Raji (cell line): Measurements from ENCODE around the gene CAMTA1.

Experiments
- POLR2A ChIP-seq: IDR thresholded peaks from 2 replicates; pipeline ENCODE4 v1.6.1; 2011; ENCODE audit warnings: low read depth, low read length, control low read depth; ENCODE audit not compliant: insufficient read depth

Gene CAMTA1

DNA sequence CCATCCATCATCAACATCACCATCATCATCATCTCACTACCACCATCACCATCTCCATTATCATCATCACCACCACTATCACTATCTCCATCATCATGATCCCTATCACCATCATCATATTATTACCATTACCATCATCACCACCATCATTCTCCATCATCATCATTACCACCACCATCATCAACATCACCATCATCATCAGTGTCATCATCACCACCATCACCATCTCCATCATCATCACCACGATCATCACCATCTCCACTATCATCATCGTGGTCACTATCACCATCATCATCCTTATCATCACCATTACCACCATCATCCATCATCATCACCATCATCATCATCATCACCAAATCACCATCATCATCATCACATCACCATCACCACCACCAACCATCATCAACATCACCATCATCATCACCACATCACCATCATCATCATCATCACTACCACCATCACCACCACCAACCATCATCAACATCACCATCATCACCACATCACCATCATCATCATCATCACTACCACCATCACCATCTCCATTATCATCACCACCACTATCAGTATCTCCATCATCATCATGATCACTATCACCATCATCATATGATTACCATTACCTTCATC lies 783.8 kb downstream of the CAMTA1 start:
- TF ChIP-seq POLR2A: no peak

DNA sequence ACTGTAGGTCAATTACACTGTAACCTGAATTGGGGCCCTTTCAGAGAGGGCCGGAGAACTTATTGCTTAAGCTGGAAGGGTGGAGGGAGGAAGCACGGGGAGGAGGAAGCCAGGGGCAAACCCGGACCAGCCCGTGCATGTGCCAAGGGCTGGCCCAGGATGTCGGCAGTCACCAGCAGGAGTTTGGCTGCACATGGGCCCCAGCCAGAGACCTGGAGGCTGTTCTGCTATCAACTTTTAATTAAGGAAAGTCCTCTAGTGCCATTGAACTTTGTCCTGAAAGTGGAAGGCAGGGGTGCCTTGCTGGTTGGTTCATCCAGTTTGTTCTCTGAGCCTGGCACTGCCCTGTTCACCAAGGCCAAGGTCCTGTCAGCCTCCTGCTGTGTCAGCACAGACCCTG lies 785.1 kb downstream of the CAMTA1 start:
- no peak for TF ChIP-seq POLR2A

DNA sequence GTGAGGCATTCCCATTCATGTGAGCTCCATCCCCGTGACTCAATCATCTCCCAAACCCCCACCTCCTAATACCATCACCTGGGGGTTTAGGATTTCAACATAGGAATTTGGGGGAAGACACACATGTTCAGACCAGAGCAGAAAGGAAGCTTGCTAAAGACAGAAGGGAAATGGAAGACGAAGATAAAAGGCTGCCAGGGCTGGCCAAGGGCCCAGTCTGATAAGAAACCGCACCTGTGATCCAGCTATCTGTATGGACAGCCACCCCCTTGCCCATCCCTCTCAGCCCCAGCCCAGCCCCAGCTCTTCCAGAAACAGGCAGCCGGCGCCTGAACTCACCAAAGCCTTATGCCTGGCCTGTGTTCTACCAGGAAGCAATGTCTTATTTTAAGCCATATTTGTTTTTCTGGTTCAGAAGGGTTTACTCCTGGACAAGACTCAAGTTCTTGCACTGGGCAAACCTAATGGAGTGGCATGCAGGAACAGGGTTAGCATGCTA lies 787.4 kb downstream of the CAMTA1 start:
- no peak for TF ChIP-seq POLR2A

DNA sequence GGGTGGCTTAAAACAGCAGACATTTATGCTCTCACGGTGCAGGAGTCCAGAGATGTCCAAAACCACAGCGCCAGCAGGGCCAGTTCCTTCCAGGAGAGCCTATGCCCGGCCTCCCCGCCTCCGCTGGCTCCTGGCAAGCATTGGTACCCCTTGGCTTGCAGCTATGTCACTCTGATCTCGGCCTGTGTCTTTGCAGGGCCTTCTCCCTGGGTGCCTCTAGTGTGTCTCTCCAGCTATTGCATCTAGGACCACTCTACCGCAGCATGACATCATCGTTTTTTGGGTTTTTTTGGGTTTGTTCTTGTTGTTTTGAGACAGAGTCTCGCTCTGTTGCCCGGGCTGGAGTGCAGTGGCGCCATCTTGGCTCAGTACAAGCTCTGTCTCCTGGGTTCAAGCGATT lies 788.2 kb downstream of the CAMTA1 start:
- no peak for TF ChIP-seq POLR2A

DNA sequence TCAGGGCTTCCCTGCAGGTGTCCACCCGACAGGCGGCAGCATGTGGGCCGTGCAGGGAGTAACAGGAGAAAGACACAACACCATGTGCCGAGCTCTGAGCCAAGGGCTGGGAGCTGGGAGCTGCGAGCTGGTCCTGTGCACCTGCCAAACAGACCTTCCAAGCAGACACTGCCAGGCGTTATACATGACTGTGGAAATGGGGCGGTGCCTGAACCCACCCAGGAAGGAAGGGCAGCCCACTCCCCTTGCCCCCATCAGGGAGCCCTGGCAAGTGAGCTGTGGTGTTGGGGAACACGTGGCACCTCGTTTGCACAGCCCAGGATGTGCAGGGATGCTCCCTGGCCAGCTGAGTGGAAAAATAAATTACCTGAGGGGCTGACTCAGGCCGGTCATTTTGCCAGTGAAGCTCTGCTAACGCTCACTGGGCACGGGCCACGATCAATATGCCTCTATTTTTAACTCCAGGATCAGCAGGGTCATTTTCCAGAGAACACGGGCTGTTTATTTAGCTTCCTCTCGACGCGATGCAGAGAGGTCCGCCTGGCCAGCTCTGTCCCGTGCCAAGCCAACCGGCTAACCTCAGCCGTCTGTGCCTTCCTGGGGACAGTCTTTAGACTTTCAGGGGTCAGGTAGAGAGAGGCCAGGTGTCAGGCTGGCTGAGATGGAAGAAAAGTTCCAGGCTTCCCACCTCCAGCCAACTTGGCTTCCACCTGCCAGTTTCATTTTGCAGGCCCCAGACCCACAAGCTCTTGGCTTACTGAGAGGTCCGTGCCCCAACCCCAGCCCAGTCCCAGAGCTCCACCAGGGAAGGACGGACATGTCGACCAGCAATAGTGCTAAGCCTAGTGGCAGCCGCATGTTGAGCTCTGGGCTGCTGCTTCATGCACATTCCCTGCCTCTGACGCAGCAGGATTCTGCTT lies 789.1 kb downstream of the CAMTA1 start:
- TF ChIP-seq POLR2A: no peak

DNA sequence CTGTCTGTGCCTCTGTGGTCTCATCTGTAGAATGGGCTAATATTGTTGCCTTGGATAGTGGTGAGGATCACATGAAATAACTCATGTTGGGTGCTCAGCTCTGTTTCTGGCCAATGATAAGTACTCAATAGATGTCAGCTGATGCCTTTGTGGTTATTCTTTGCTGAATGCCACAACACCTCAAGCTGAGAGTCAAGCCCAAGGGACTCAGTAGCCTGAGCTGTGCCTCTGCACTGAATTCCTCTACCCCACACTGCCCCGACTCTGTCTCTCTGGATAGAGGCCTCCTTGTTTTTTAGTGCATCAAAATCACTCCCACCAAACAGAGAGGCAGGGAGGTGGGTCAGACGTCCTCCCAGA lies 789.8 kb downstream of the CAMTA1 start:
- TF ChIP-seq POLR2A: no peak

DNA sequence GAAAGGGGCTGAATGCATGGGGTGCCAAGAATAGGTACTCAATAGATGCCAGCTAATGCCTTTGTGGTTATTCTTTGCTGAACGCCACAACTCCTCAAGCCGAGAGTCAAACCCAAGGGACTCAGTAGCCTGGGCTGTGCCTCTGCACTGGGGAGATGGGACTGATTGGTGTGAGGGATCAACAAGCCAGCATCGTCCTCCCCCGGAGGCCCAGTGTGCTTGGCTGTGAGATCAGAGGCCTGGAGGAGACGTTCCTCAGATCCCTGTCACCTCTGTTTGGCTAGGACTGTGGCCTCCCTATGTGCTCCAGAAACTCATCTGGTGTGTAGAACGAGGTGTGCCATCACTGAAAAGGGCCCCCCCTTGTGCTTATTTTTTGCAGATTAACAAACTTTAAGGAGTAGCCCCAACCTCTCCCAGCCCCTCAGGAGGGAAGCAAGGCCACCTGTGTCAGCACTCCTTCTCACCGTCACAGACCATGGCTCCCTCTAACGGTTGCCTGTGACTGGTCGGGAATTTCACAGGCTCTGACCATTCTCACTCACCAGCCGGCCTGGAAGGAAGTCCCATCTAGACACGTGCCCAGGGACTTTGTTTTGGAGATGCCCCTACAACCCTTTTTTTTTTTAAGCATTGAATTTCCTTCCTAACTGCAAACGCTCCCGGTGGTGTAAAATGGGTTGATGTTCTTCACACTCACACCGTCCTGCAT lies 791.8 kb downstream of the CAMTA1 start:
- TF ChIP-seq POLR2A: no peak

DNA sequence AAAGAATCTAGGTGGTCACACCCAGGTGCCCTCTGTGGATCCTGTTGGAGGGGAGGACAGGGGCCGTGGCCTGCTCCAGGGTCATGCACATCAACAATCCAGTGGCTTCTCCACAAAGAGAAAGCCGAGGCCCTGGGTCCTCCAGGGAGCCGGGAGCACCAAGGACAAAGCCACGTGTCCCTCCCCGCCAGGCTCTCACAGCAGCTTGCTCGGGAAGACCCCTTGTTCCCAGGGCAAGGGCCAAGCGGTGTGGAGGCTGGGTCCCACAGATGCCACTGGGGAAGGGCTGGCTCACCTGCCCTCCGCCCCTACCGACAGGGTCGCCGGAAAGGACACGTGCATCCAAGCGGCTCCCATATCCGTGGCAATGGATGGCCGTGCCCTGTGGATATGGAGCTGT lies 793.0 kb downstream of the CAMTA1 start:
- TF ChIP-seq POLR2A: no peak

DNA sequence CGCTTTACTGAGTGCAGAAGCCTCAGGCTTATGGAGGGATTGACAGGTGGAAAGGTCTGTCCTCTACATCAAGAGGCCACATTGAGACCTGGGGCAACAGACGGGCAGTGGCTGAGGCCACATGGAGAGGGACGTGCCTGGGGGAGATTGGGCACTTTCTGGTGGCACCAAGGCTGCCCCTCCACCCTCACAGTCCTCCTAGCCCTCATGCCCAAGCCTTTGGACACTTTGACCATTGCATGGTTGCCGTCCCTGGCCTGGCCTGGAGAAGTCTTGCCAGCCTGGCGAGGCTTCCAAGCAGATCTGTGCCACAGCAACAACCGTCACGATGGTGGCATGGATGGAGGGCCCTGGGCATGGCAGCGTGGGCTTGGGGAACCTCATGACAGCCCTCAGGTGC lies 793.8 kb downstream of the CAMTA1 start:
- no peak for TF ChIP-seq POLR2A

DNA sequence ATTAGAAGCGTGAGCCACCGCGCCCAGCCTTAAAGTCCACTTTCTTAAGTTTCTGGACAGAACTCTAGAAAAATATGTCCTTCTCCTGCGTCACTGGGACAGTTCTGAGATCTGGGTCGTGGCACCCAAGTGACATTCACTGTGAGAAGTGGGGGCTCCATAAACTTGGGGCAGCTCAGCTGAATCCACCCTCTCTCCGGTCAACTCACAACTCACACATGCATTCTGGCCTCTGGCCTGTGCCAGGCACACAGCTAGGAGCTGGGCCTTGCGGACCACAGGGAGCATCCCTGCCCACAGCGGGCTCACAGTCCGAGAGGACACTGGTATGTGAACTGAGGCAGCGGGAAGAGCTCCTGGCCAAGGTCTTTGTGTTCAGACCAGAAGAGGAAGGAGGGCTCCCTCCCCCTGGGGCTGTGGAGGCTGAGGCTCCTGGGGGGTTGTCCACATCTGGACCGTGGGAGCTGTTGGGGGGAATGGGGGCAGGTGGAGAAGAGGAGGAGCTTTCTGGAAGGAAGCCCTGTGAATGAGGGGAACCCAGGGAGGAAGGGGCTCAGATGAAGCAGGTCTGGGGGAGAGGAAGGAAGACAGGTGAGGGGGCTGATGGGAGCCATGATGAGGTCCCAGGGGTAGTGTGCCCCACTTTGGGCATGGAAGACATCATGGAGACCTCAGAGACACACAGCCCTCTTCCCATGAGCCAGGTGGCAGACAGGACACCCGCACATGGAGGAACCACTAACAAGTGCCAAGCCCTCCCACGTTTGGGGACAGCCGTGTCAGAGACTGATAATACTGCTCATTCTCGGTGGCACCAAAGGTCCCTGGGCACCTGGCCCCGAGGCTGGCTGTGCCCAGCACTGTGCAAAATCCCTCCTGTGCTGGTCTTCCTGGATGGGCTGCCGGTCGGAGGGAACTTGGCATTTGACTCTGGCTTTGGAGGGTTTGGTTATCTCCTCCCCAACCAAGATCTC lies 794.9 kb downstream of the CAMTA1 start:
- TF ChIP-seq POLR2A: no peak

DNA sequence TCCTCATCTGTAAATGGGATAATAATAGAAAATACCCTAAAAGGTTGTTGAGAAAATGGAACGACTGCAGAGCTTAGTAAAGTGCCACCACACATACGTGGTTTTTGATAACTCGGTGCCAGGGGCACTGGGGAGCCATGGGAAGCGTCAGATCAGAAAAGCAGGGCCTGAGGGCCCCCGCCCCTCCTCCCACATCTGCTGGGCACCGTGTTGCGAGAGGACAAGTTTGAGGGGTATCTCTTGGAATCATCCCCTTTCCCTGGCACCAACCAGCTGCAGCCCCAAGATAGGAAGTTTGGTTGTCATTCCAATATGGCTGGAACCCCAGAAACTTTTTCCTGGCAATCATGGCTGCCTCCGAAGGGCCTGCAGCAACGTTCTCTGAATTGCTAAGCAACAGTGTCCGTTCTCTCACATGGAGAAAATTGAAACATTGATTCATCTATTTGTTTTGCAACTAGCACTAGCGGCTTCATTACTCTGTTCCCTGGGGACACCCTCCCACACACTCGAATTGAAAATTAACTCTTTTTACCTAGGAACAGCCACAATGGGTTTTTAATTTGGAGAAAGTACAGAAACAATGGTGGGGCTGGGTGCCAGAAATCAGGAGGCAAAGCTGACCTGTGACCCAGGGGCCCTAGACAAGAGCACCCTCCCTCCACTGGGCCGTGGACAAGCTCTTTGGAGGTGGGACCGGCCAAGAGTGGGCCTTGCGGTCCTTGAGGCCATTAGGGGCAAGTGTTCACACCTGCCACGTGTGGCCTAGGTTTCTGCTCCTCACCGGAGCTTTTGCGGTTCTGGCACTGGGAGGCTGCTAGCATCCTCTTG lies 795.9 kb downstream of the CAMTA1 start:
- TF ChIP-seq POLR2A: no peak

DNA sequence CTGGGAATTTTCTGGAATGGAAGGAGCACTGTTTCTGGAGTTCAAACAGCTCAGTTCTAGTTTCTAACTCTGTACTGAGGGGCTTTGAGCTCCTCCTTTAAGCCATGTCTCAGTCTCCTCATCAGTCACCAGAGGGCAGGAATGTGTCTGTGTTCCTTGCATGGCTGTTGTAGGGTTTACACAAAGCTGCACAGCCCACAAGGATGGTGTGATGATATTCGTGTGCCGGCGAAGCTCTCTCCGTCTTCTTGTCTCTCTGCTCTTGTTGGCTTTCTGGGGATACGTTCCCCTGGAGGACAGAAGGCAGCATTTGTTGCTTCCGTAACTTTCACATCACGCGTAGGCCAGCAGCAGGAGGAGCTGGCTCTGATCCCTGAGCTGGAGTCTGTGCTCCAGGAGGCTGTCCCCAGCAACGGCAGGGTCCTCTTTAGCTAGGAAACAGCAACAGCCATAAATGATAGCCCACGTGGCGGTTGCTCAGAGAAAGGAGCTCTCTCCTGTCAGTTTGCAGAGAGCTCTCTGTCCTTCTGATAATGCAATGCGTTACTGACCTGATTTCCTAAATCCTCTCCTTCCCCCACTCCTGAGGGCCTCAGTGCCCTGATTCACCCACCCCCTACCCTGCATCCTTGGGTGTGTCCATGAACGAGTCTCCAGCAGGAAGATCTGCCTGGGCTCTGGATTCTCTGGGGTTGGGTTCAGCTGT lies 796.7 kb downstream of the CAMTA1 start:
- no peak for TF ChIP-seq POLR2A

DNA sequence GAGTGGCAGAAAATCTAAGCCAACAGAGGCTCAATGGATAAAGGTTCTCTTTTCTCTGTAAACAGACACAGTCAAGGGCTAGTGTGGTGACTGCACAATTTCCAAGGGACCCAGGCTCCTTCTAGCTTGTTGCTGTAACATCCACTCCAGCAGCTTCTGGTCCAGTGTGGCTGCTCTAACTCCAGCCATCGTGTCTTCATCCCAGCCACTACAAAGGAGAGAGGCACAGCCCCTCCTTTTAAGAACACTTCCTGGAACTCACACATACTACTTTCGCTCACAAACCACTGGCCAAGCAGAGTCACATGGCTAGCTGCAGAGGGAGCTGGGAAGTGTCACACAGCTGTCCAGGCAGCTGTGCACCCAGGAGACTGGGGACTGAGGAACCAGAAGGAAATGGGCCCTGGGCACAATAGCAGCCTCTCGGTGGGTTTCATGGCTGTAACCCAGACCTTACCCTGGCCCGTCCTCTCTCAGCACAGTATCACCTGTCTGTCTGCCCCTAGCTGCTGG lies 797.3 kb downstream of the CAMTA1 start:
- TF ChIP-seq POLR2A: no peak
